Duodenal mucosa (tissue), 2 donors: ENCODE data around the gene GPC3.

Experiments used
- H3K27ac ChIP-seq: one replicate; pipeline ENCODE4 v1.7.0; 2013; ENCODE audit warnings: low read depth, low read length
- H3K27me3 ChIP-seq, 2 donors: one replicate each; pipeline ENCODE4 v1.7.0; 2013; ENCODE audit warnings: low read length in 2 of 2, control low read depth in 1 of 2; ENCODE audit not compliant: insufficient read depth in 2 of 2, control insufficient read depth in 1 of 2
- H3K36me3 ChIP-seq, 2 donors: one replicate each; pipeline ENCODE4 v1.7.0; 2013; ENCODE audit warnings: low read length in 2 of 2, control low read depth in 1 of 2; ENCODE audit not compliant: insufficient read depth in 2 of 2, control insufficient read depth in 1 of 2
- H3K4me1 ChIP-seq, 2 donors: one replicate each; pipeline ENCODE4 v1.7.0; 2013; ENCODE audit warnings: low read length in 2 of 2, control low read depth in 1 of 2; ENCODE audit not compliant: insufficient read depth in 2 of 2, control insufficient read depth in 1 of 2
- H3K4me3 ChIP-seq, 2 donors: one replicate each; pipeline ENCODE4 v1.7.0; 2013; ENCODE audit warnings: low read length in 2 of 2, low read depth in 1 of 2
- H3K9ac ChIP-seq, 2 donors: one replicate each; pipeline ENCODE4 v1.7.0; 2013; ENCODE audit warnings: low read length in 2 of 2, low read depth in 1 of 2
- H3K9me3 ChIP-seq, 2 donors: one replicate each; pipeline ENCODE4 v1.7.0; 2013; ENCODE audit warnings: low read length in 2 of 2, control low read depth in 1 of 2; ENCODE audit not compliant: control insufficient read depth in 1 of 2

GPC3 gene

GRCh38 chrX:133516686-133517085 is 468.7 kb downstream of the GPC3 start:
- H3K4me1 ChIP-seq, result no peaks in the 10 kb centered on the region
- no peaks in the 10 kb centered on the region for H3K27me3 ChIP-seq

GRCh38 chrX:133514486-133514885 is 470.9 kb downstream of the GPC3 start:
- H3K4me1 ChIP-seq, result no peaks in the 10 kb centered on the region
- H3K9me3 ChIP-seq, result no peaks in the 10 kb centered on the region

More at GRCh38 chrX:133516686-133517085, 468.7 kb downstream of the GPC3 start:
- H3K4me3 ChIP-seq, result no peak overlapping the region
- H3K36me3 ChIP-seq, result no peaks in the 10 kb centered on the region
- no peak overlapping the region for H3K27ac ChIP-seq
- no peaks in the 10 kb centered on the region for H3K9me3 ChIP-seq
- H3K9ac ChIP-seq, result no peak overlapping the region

GRCh38 chrX:133513123-133513522 is 472.3 kb downstream of the GPC3 start:
- H3K27ac ChIP-seq, result no peak overlapping the region
- H3K27me3 ChIP-seq, result no peaks in the 10 kb centered on the region
- no peak overlapping the region for H3K9ac ChIP-seq
- no peaks in the 10 kb centered on the region for H3K4me1 ChIP-seq
- H3K4me3 ChIP-seq, result no peak overlapping the region
- no peaks in the 10 kb centered on the region for H3K36me3 ChIP-seq
- H3K9me3 ChIP-seq, result no peaks in the 10 kb centered on the region

More at GRCh38 chrX:133514486-133514885, 470.9 kb downstream of the GPC3 start:
- Histone ChIP-seq H3K27ac (no peak overlapping the region), H3K4me3 (no peak overlapping the region), H3K27me3 (no peaks in the 10 kb centered on the region), H3K9ac (no peak overlapping the region), H3K36me3 (no peaks in the 10 kb centered on the region)

- H3K9ac ChIP-seq, result no peak overlapping the region
- H3K27ac ChIP-seq, result no peak overlapping the region
- H3K27me3 ChIP-seq, result no peaks in the 10 kb centered on the region
- no peak overlapping the region for H3K4me3 ChIP-seq
- no peaks in the 10 kb centered on the region for H3K36me3 ChIP-seq
- H3K9me3 ChIP-seq, result no peaks in the 10 kb centered on the region
- no peaks in the 10 kb centered on the region for H3K4me1 ChIP-seq
These were observed 474.4 kb downstream of the GPC3 start for GRCh38 chrX:133511041-133511440.

DNA sequence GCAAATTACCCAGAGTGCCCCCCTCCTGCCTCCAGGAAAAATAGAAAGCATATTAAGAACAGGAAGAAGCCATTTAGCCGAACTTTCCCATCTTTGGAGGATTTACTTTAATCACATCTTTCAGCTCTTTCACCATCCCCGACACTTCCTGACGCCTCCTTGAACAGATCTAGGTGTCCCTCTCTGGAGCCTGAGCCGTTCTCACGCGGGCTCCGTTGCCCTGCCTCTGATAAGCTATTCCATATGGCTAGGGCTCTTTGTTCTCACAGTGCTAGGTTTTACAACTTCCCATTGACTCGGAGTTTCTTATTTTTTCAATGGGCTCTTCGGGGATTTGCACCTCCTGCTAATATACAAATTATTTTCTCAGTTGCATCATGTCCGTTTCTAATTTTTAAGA is 488.0 kb downstream of the GPC3 start:
- Histone ChIP-seq H3K4me3 (no peak overlapping the region), H3K4me1 (no peaks in the 10 kb centered on the region), H3K27ac (no peak overlapping the region), H3K9me3 (no peaks in the 10 kb centered on the region), H3K36me3 (no peaks in the 10 kb centered on the region), H3K27me3 (no peaks in the 10 kb centered on the region), H3K9ac (no peak overlapping the region)

GRCh38 chrX:133495464-133496391 is 489.7 kb downstream of the GPC3 start:
- H3K4me3 ChIP-seq, result no peak overlapping the region
- no peaks in the 10 kb centered on the region for H3K27me3 ChIP-seq
- no peak overlapping the region for H3K9ac ChIP-seq
- H3K27ac ChIP-seq, result no peak overlapping the region
- no peaks in the 10 kb centered on the region for H3K36me3 ChIP-seq
- peaks cover 0 to 4% of the 10 kb centered on the region in 2 donors for H3K4me1 ChIP-seq
- no peaks in the 10 kb centered on the region for H3K9me3 ChIP-seq

- Histone ChIP-seq H3K9ac (no peak overlapping the region), H3K27me3 (no peaks in the 10 kb centered on the region), H3K9me3 (no peaks in the 10 kb centered on the region), H3K27ac (no peak overlapping the region), H3K4me3 (no peak overlapping the region), H3K4me1 (peaks cover 0 to 4% of the 10 kb centered on the region in 2 donors), H3K36me3 (no peaks in the 10 kb centered on the region)
These were observed 492.0 kb downstream of the GPC3 start for GRCh38 chrX:133493366-133493765.

DNA sequence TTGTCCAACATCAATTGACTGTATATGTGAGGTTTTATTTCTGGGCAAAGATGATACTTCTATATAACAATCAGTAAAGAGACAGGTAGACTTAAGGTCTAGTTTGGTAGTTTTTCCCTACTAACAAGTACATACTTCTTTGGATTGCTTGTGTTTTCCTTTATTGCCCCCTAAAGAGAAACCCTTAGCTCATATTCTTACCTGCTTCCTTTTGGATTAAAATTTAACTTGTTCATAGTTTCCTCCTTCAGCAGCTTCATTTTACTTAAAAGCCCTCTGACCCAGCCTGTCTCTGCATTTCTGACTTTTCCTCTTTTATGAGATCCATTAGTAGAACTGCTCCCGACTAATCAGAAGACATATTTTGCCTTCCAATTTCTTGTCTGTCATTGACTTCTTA is 494.4 kb downstream of the GPC3 start:
- Histone ChIP-seq H3K36me3 (no peaks in the 10 kb centered on the region), H3K27ac (no peak overlapping the region), H3K9ac (no peak overlapping the region), H3K9me3 (no peaks in the 10 kb centered on the region), H3K4me3 (no peak overlapping the region), H3K4me1 (peaks cover 0 to 4% of the 10 kb centered on the region in 2 donors), H3K27me3 (no peaks in the 10 kb centered on the region)
